Esophagus muscularis mucosa (tissue), 4 donors: ENCODE measurements around the gene PCSK6. TPM values are rescaled to one million over a fixed set of nuclear protein-coding genes. Genes with fewer than 3 reads are reported as not detected.
"Not testable (repeated sequence)": the region's sequence is repeated elsewhere in the genome, so short reads cannot be mapped to it uniquely, and the experiment has no call there.

Source experiments
- DNase-seq: peaks from one replicate; pipeline ENCODE4 v3.0.0-alpha.2; 2017; ENCODE audit errors: extremely low spot score
- H3K27ac ChIP-seq, 4 donors: fragments of 200-600 bp; sonication (generic); replicated peaks in 1 of 4; 1 replicate in 3 of 4; 2 replicates in 1 of 4; pipeline ENCODE4 v1.5.1; 2016 to 2019; ENCODE audit warnings: mild to moderate bottlenecking in 1 of 4
- H3K27me3 ChIP-seq, 4 donors: fragments of 200-600 bp; sonication (generic); one replicate each; pipeline versions ENCODE4 v1.5.1 to v1.6.0; 2016 to 2019
- H3K36me3 ChIP-seq, 4 donors: fragments of 200-600 bp; sonication (generic); one replicate each; pipeline ENCODE4 v1.5.1; 2016 to 2019
- H3K4me1 ChIP-seq, 4 donors: fragments of 200-600 bp; sonication (generic); one replicate each; pipeline ENCODE4 v1.5.1; 2016 to 2019
- H3K4me3 ChIP-seq, 4 donors: fragments of 200-600 bp; sonication (generic); 1 replicate in 2 of 4; 2 replicates in 2 of 4; pipeline ENCODE4 v1.5.1; 2016 to 2019; ENCODE audit warnings: mild to moderate bottlenecking in 4 of 4, moderate library complexity in 1 of 4
- H3K9me3 ChIP-seq, 4 donors: fragments of 200-600 bp; sonication (generic); 1 replicate in 3 of 4; 2 replicates in 1 of 4; pipeline ENCODE4 v1.5.1; 2016 to 2019
- EP300 ChIP-seq: sonication (generic); formaldehyde crosslinking; IDR thresholded peaks from one replicate; pipeline ENCODE4 v1.6.1; 2017; ENCODE audit warnings: antibody characterized with exemption
- POLR2A ChIP-seq: fragments of 450-650 bp; IDR thresholded peaks from one replicate; pipeline ENCODE4 v1.6.1; 2017; ENCODE audit warnings: antibody characterized with exemption, moderate library complexity, mild to moderate bottlenecking, low read depth
- POLR2AphosphoS5 ChIP-seq, 2 donors: sonication (generic); formaldehyde crosslinking; IDR thresholded peaks; one replicate each; pipeline ENCODE4 v1.6.1; 2017; ENCODE audit warnings: antibody characterized with exemption in 2 of 2
- WGBS: methylation state at CpG from one replicate; pipeline ENCODE4 v1.1.5; 2018; 5-methylcytosine and 5-hydroxymethylcytosine counted together
- intact Hi-C: fragments of 100-400 bp; cut with DNase I; formaldehyde crosslinking; loops from one replicate; pipeline ENCODE4 v1.15.1; 2023
- total RNA-seq, 4 donors: library from RNA; depleted of rRNA; stranded (reverse); fragments of >200 nt; gene quantifications; one replicate each; pipeline versions ENCODE4 v1.1.0 to v1.2.1, GENCODE V29; 2016
- TF ChIP-seq, protein P1 (sequence below), 3 experiments: fragments of 200-600 bp in 2 of 3; fragments of 450-650 bp in 1 of 3; sonication (generic) in 2 of 3; IDR thresholded peaks; one replicate each; pipeline ENCODE4 v1.5.1; 2017 to 2019; ENCODE audit warnings: antibody characterized with exemption in 3 of 3, mild to moderate bottlenecking in 2 of 3, moderate library complexity in 1 of 3

PCSK6 gene
- total RNA-seq, 4 donors from 2014 or later = 13.6 to 24.1 (median 15.3) TPM

DNA sequence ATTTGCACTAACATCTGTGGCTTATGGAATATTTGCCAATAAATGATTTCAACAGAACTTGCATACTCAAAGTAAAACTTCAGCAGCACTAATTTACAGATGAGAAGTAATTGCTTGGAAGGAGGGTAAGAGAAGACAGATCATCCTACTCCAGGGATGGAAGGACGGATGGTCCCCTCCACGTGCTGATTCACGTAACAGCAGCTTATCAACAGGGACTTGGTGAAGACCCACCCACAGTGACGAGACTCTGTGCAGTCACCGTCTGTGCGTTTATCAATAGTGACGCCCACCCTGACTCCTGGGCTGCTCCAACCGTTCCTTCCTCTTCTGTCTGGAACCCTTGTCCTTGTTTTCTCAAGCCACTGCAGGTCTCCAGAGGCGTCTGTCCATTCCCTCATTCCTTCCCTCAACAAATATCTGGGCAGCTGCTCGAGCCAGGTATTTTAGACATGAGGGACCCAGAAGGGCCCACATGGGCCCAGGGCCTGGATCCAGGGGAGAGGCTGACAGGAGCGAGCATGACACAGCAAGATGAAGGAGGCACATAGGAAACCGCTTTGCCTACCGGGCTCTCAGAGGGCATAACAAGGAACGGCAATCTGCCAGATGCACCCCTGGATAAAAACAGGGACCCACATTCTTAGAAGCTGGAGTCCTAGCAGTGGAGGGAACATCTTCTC, 33.3 kb downstream of the PCSK6 start:
- intact Hi-C loops = no loop called here
- Histone ChIP-seq H3K4me1 (peaks cover 8 to 24% (median 21%) of the 10 kb centered on the region in 4 donors), H3K9me3 (no peaks in the 10 kb centered on the region), H3K36me3 (no peaks in the 10 kb centered on the region), H3K27ac (no peak overlapping the region), H3K27me3 (peaks cover 0 to 5% (median 0%) of the 10 kb centered on the region in 4 donors), H3K4me3 (no peak overlapping the region)
- TF ChIP-seq POLR2AphosphoS5 (IDR thresholded peaks at IDR 0.05) (no peak), POLR2A (no peak), EP300 (no peak)
- TF ChIP-seq, protein P1, sequence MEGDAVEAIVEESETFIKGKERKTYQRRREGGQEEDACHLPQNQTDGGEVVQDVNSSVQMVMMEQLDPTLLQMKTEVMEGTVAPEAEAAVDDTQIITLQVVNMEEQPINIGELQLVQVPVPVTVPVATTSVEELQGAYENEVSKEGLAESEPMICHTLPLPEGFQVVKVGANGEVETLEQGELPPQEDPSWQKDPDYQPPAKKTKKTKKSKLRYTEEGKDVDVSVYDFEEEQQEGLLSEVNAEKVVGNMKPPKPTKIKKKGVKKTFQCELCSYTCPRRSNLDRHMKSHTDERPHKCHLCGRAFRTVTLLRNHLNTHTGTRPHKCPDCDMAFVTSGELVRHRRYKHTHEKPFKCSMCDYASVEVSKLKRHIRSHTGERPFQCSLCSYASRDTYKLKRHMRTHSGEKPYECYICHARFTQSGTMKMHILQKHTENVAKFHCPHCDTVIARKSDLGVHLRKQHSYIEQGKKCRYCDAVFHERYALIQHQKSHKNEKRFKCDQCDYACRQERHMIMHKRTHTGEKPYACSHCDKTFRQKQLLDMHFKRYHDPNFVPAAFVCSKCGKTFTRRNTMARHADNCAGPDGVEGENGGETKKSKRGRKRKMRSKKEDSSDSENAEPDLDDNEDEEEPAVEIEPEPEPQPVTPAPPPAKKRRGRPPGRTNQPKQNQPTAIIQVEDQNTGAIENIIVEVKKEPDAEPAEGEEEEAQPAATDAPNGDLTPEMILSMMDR (IDR thresholded peaks at IDR 0.05) = no peak
- no peak for DNase-seq
- 78% methylated on average over 14 of the region's 14 CpGs for WGBS

DNA sequence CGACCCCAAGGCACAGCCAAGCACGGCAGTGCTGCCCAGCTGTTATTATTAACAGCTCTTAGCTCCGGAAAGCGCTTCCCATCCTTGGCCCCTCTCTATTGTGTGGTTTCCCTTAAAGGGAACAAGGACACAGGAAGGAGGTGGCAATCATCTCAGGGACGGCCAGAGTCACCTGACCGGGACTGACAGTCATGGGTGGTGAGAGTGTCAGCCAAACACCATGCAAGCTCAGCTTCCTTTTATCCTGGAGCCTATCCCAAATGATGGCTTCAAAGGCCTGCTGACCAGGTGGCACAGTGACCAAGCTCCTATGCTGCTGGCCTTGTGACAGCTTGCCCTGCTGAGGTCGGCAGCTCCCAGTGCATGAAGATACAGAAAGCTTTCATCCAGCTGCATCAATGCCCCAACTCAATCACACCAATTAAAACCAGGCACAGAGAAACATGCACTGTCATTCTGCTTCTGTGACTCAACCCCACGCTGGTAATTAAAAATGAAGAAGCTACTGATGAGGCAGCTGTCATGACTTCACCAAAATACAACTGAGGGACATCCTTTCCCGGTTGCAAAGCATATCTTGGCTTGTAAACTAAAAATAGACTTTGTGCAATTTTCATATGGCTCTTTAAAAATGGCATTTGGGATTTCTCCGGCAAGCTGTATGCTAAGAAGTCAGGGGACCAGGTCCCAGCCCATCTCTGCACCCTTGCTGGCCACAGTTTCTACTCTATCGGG, 34.0 kb downstream of the PCSK6 start:
- intact Hi-C loops = no loop called here
- 40% methylated on average over 9 of the region's 11 CpGs for WGBS
- no peak overlapping the region for H3K4me3 ChIP-seq
- DNase-seq = no peak
- TF ChIP-seq, protein P1 (IDR thresholded peaks at IDR 0.05) = no peak
- no peak for TF ChIP-seq POLR2A
- no peak for TF ChIP-seq EP300
- no peak for TF ChIP-seq POLR2AphosphoS5 (IDR thresholded peaks at IDR 0.05)
- H3K36me3 ChIP-seq = no peaks in the 10 kb centered on the region
- H3K9me3 ChIP-seq = no peaks in the 10 kb centered on the region
- peak overlapping the region in 1 of 4 donors; percentile 34 for H3K27ac ChIP-seq
- peaks cover 15 to 28% (median 24%) of the 10 kb centered on the region in 4 donors for H3K4me1 ChIP-seq
- H3K27me3 ChIP-seq = peaks cover 0 to 8% (median 0%) of the 10 kb centered on the region in 4 donors

DNA sequence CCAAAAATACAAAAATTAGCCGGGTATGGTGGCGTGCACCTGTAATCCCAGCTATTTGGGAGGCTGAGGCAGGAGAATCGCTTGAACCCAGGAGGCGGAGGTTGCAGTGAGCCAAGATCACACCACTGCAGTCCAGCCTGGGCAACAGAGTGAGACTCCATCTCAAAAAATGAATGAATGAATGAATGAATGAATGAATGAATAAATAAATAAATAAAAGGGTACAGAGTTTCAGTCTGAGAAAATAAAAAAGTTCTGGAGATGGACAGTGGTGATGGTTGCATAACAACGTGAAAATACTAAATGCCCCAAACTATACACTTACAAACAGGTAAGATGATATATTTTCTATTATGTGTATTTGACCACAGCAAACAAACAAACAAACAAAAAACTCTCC, 34.7 kb downstream of the PCSK6 start:
- H3K4me3 ChIP-seq, H3K36me3 ChIP-seq, intact Hi-C loops, H3K27ac ChIP-seq, DNase-seq, H3K27me3 ChIP-seq, H3K9me3 ChIP-seq: not testable (repeated sequence)
- peaks cover 18 to 32% (median 25%) of the 10 kb centered on the region in 4 donors for H3K4me1 ChIP-seq
- 96% methylated on average over 5 of the region's 5 CpGs for WGBS

DNA sequence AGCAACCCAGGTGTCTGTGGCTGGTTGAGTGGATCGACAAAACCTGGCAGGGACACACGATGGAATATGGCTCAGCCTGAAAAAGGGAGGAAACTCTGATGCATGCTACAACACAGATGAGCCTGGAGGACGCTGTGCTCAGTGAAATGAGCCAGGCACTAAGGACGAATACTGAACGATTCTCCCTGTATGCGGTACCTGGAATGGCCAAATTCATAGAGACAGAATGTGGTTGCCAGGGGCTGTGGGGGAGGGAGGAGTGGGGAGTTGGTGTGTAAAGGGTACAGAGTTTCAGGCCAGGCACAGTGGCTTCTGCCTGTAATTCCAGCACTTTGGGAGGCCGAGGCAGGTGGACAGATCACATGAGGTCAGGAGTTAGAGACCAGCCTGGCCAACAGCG, 35.1 kb downstream of the PCSK6 start:
- intact Hi-C loops = no loop called here
- H3K27me3 ChIP-seq = peaks cover 0 to 9% (median 0%) of the 10 kb centered on the region in 4 donors
- DNase-seq = no peak
- no peak overlapping the region for H3K27ac ChIP-seq
- WGBS = 89% methylated on average over 8 of the region's 8 CpGs
- no peaks in the 10 kb centered on the region for H3K36me3 ChIP-seq
- no peak overlapping the region for H3K4me3 ChIP-seq
- peaks cover 18 to 30% (median 25%) of the 10 kb centered on the region in 4 donors for H3K4me1 ChIP-seq
- TF ChIP-seq POLR2A (no peak), EP300 (no peak), POLR2AphosphoS5 (IDR thresholded peaks at IDR 0.05) (no peak)
- TF ChIP-seq, protein P1 (IDR thresholded peaks at IDR 0.05) = no peak
- no peaks in the 10 kb centered on the region for H3K9me3 ChIP-seq
